IPS-NIHi7 (cell line): ENCODE results near the gene RCC2.
"Not testable (repeated sequence)": the region's sequence is repeated elsewhere in the genome, so short reads cannot be mapped to it uniquely, and the experiment has no call there.

Experiments
- DNase-seq: peaks from one replicate; pipeline ENCODE4 v3.0.0; 2012; ENCODE audit warnings: mixed read lengths; ENCODE audit errors: extremely low spot score

RCC2 gene

GRCh38 chr1:17419626-17420328 lies 19.7 kb downstream of the RCC2 start:
- DNase-seq: peak; percentile 92

- DNase-seq: no peak
These were observed 23.1 kb downstream of the RCC2 start for GRCh38 chr1:17416389-17416788.

- DNase-seq: no peak
These were observed 25.5 kb downstream of the RCC2 start for GRCh38 chr1:17414022-17414421.

GRCh38 chr1:17412093-17412870 lies 27.2 kb downstream of the RCC2 start:
- no peak for DNase-seq

GRCh38 chr1:17409391-17409811 lies 30.1 kb downstream of the RCC2 start:
- DNase-seq: no peak

GRCh38 chr1:17407786-17408514 lies 31.5 kb downstream of the RCC2 start:
- DNase-seq: not testable (repeated sequence)

- not testable (repeated sequence) for DNase-seq
These were observed 32.6 kb downstream of the RCC2 start for GRCh38 chr1:17406760-17407475.

- DNase-seq: peak; percentile 90
These were observed 33.3 kb downstream of the RCC2 start for GRCh38 chr1:17405898-17406759.

GRCh38 chr1:17404820-17405219 lies 34.7 kb downstream of the RCC2 start:
- DNase-seq: peak; percentile 34

- no peak for DNase-seq
These were observed 35.3 kb downstream of the RCC2 start for GRCh38 chr1:17404034-17404684.

GRCh38 chr1:17403081-17403480 lies 36.4 kb downstream of the RCC2 start:
- no peak for DNase-seq

- DNase-seq: no peak
These were observed 37.6 kb downstream of the RCC2 start for GRCh38 chr1:17401841-17402240.

GRCh38 chr1:17400725-17401341 lies 38.6 kb downstream of the RCC2 start:
- DNase-seq: peak; percentile 60

GRCh38 chr1:17397910-17398695 lies 41.4 kb downstream of the RCC2 start:
- DNase-seq: no peak

GRCh38 chr1:17393230-17393629 lies 46.2 kb downstream of the RCC2 start:
- no peak for DNase-seq

GRCh38 chr1:17392199-17392740 lies 47.2 kb downstream of the RCC2 start:
- no peak for DNase-seq

GRCh38 chr1:17381161-17381560 lies 58.3 kb downstream of the RCC2 start:
- DNase-seq: no peak

- peak; percentile 85 for DNase-seq
These were observed 62.0 kb downstream of the RCC2 start for GRCh38 chr1:17377325-17377953.
